ENCODE measurements around the gene HNF4A. TPM values are rescaled to one million over a fixed set of nuclear protein-coding genes. Genes with fewer than 3 reads are reported as not detected.

Gene HNF4A
- total and polyA plus RNA-seq, 2 of the 13 experiments (the other 11 are each of a cell fraction or from before 2014, with no cell fraction given): 80.9 to 169 TPM

GRCh38 chr20:44412402-44413144 is 57.1 kb downstream of the HNF4A start (continued):
- TF ChIP-seq ZNF160 (CRISPR knock-in tag; IDR thresholded peaks at IDR 0.05) (no peak), FOXK1 (CRISPR knock-in tag; IDR thresholded peaks at IDR 0.05; ENCODE audit: borderline replicate concordance, low read depth) (no peak), SRSF1 (optimal IDR thresholded peaks at IDR 0.05; ENCODE audit: low read depth, low read length) (peak; percentile 46), MAFK (conservative IDR thresholded peaks at IDR 0.05 in 1 of 2, IDR thresholded peaks at IDR 0.05 in 1 of 2; ENCODE audit: low read length in 2 of 2) (no peak), ZNF331 (CRISPR knock-in tag; IDR thresholded peaks at IDR 0.05) (no peak), ZNF878 (CRISPR knock-in tag; IDR thresholded peaks at IDR 0.05) (no peak), ZNF441 (CRISPR knock-in tag; IDR thresholded peaks at IDR 0.05; ENCODE audit: borderline replicate concordance) (no peak), NONO (IDR thresholded peaks at IDR 0.05) (no peak), NONO (CRISPR knock-in tag; conservative IDR thresholded peaks at IDR 0.05) (peak; percentile 51; the same call in 1 of the 2 replicates), YEATS2 (CRISPR knock-in tag; IDR thresholded peaks at IDR 0.05; ENCODE audit: borderline replicate concordance) (no peak), ZNF143 (CRISPR knock-in tag; IDR thresholded peaks at IDR 0.05) (no peak), ZBTB3 (CRISPR knock-in tag; IDR thresholded peaks at IDR 0.05; ENCODE audit: borderline replicate concordance, low read depth) (no peak), ZNF33B (CRISPR knock-in tag; IDR thresholded peaks at IDR 0.05) (no peak), ZNF326 (CRISPR knock-in tag; IDR thresholded peaks at IDR 0.05; ENCODE audit: borderline replicate concordance) (no peak), NR3C1 (CRISPR knock-in tag; IDR thresholded peaks at IDR 0.05) (no peak), ATF7 (IDR thresholded peaks at IDR 0.05) (no peak), ATF7 (CRISPR knock-in tag; IDR thresholded peaks at IDR 0.05) (peak; percentile 14; the same call in 1 of the 2 replicates), SIX4 (CRISPR knock-in tag; IDR thresholded peaks at IDR 0.05) (no peak), GATAD1 (CRISPR knock-in tag; IDR thresholded peaks at IDR 0.05) (no peak), DNMT1 (CRISPR knock-in tag; IDR thresholded peaks at IDR 0.05) (peak; percentile 8; the same call in 1 of the 2 replicates), ZNF839 (CRISPR knock-in tag; IDR thresholded peaks at IDR 0.05; ENCODE audit: borderline replicate concordance) (0 out of 2 replicates have a peak, but pooled peaks have one; percentile 34), ZFP36L1 (CRISPR knock-in tag; IDR thresholded peaks at IDR 0.05) (no peak), ZFP91 (CRISPR knock-in tag; IDR thresholded peaks at IDR 0.05; ENCODE audit: borderline replicate concordance) (peak; percentile 81; the same call in 1 of the 2 replicates), NFE2L2 (IDR thresholded peaks at IDR 0.05; ENCODE audit: low read length) (no peak)
- TF ChIP-seq, protein P1, sequence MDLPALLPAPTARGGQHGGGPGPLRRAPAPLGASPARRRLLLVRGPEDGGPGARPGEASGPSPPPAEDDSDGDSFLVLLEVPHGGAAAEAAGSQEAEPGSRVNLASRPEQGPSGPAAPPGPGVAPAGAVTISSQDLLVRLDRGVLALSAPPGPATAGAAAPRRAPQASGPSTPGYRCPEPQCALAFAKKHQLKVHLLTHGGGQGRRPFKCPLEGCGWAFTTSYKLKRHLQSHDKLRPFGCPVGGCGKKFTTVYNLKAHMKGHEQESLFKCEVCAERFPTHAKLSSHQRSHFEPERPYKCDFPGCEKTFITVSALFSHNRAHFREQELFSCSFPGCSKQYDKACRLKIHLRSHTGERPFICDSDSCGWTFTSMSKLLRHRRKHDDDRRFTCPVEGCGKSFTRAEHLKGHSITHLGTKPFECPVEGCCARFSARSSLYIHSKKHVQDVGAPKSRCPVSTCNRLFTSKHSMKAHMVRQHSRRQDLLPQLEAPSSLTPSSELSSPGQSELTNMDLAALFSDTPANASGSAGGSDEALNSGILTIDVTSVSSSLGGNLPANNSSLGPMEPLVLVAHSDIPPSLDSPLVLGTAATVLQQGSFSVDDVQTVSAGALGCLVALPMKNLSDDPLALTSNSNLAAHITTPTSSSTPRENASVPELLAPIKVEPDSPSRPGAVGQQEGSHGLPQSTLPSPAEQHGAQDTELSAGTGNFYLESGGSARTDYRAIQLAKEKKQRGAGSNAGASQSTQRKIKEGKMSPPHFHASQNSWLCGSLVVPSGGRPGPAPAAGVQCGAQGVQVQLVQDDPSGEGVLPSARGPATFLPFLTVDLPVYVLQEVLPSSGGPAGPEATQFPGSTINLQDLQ (CRISPR knock-in tag; IDR thresholded peaks at IDR 0.05): 0 out of 2 replicates have a peak, but pooled peaks have one; percentile 62
- TF ChIP-seq, protein P2, sequence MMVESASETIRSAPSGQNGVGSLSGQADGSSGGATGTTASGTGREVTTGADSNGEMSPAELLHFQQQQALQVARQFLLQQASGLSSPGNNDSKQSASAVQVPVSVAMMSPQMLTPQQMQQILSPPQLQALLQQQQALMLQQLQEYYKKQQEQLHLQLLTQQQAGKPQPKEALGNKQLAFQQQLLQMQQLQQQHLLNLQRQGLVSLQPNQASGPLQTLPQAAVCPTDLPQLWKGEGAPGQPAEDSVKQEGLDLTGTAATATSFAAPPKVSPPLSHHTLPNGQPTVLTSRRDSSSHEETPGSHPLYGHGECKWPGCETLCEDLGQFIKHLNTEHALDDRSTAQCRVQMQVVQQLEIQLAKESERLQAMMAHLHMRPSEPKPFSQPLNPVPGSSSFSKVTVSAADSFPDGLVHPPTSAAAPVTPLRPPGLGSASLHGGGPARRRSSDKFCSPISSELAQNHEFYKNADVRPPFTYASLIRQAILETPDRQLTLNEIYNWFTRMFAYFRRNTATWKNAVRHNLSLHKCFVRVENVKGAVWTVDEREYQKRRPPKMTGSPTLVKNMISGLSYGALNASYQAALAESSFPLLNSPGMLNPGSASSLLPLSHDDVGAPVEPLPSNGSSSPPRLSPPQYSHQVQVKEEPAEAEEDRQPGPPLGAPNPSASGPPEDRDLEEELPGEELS (CRISPR knock-in tag; IDR thresholded peaks at IDR 0.05): no peak
